Ovary (tissue), 3 donors: Measurements from ENCODE around the gene SMG6.

Source experiments
- EP300 ChIP-seq: sonication (generic); formaldehyde crosslinking; IDR thresholded peaks from one replicate; pipeline ENCODE4 v1.6.1; 2017; ENCODE audit warnings: antibody characterized with exemption
- TF ChIP-seq, protein P1 (sequence below), 3 donors: fragments of 450-650 bp in 2 of 3; fragments of 200-600 bp in 1 of 3; IDR thresholded peaks; one replicate each; pipeline versions ENCODE4 v1.5.1 to v1.8.0; 2016 to 2022; ENCODE audit warnings: antibody characterized with exemption in 3 of 3, mild to moderate bottlenecking in 1 of 3
- donor health status: DM: no; HTN: no; CAD: no.

GRCh38 chr17:2013994-2014317 lies 289.6 kb downstream of the SMG6 start:
- TF ChIP-seq, protein P1, sequence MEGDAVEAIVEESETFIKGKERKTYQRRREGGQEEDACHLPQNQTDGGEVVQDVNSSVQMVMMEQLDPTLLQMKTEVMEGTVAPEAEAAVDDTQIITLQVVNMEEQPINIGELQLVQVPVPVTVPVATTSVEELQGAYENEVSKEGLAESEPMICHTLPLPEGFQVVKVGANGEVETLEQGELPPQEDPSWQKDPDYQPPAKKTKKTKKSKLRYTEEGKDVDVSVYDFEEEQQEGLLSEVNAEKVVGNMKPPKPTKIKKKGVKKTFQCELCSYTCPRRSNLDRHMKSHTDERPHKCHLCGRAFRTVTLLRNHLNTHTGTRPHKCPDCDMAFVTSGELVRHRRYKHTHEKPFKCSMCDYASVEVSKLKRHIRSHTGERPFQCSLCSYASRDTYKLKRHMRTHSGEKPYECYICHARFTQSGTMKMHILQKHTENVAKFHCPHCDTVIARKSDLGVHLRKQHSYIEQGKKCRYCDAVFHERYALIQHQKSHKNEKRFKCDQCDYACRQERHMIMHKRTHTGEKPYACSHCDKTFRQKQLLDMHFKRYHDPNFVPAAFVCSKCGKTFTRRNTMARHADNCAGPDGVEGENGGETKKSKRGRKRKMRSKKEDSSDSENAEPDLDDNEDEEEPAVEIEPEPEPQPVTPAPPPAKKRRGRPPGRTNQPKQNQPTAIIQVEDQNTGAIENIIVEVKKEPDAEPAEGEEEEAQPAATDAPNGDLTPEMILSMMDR (IDR thresholded peaks at IDR 0.05), result no peak
- no peak for TF ChIP-seq EP300
